AG04450 (cell line): Measurements from ENCODE around the gene RASSF5. TPM values are rescaled to one million over a fixed set of nuclear protein-coding genes. Genes with fewer than 3 reads are reported as not detected.

Experiments used
- CTCF ChIA-PET: fragments of 300-600, 350-600 bp; formaldehyde crosslinking; extraction: SDS; loops from one replicate; lab custom pipeline; 2022; ENCODE audit warnings: antibody characterized with exemption, inconsistent platforms; lab: Charles Lee
- POLR2A ChIA-PET: fragments of 350-600 bp; formaldehyde crosslinking; extraction: SDS; loops from one replicate; lab custom pipeline; 2021; ENCODE audit warnings: antibody characterized with exemption, inconsistent platforms; lab: Yijun Ruan, JAX
- DNase-seq: peaks from one replicate; pipeline ENCODE4 v3.0.0-alpha.2; 2011; ENCODE audit warnings: low read depth, low spot score
- H3K27ac ChIP-seq: one replicate; pipeline ENCODE4 v1.5.1; 2012; ENCODE audit warnings: low read depth, low read length, control low read depth
- H3K27me3 ChIP-seq: one replicate; pipeline ENCODE4 v1.6.0; 2012; ENCODE audit warnings: low read length; ENCODE audit not compliant: control insufficient read depth, insufficient read depth
- H3K4me3 ChIP-seq: 2 replicates; pipeline ENCODE4 v1.5.1; 2011; ENCODE audit warnings: mild to moderate bottlenecking, low read depth, low read length, control low read depth
- H3K9me3 ChIP-seq: 2 replicates; pipeline ENCODE4 v1.5.1; 2012; ENCODE audit warnings: low read length; ENCODE audit not compliant: control insufficient read depth, insufficient read depth
- CTCF ChIP-seq: IDR thresholded peaks from 2 replicates; pipeline ENCODE4 v1.5.1; 2011; ENCODE audit warnings: low read depth, low read length, control low read depth, inconsistent platforms
- polyA plus RNA-seq: library from polyadenylated mRNA; depleted of rRNA; stranded (reverse); fragments of >200 nt; gene quantifications from 2 replicates; pipeline ENCODE4 v1.2.3, GENCODE V29; 2011

The RASSF5 gene
- polyA plus RNA-seq, 1 experiment = 2.3 TPM

- no peak for DNase-seq
- Histone ChIP-seq H3K4me3 (no peak overlapping the region), H3K27me3 (peaks cover 4% of the 10 kb centered on the region), H3K9me3 (no peaks in the 10 kb centered on the region), H3K27ac (no peak overlapping the region)
- CTCF ChIA-PET = interaction anchor here (0.5 to 2.6 kb wide), 2 partner anchors 23 to 224 kb away, joined by 3 to 18 read pairs; no protein-coding TSS in a partner anchor
- no peak for TF ChIP-seq CTCF
- POLR2A ChIA-PET = no interaction called here
These were observed 13.8 kb downstream of the RASSF5 start for GRCh38 chr1:206521127-206521526.

- TF ChIP-seq CTCF = no peak
- ChIA-PET CTCF (interaction anchor here (1.1 to 2.6 kb wide), 3 partner anchors 23 to 62 kb away, joined by 3 to 18 read pairs (median 4); no protein-coding TSS in a partner anchor), POLR2A (no interaction called here)
- Histone ChIP-seq H3K9me3 (no peaks in the 10 kb centered on the region), H3K27ac (no peak overlapping the region), H3K27me3 (peaks cover 4% of the 10 kb centered on the region), H3K4me3 (no peak overlapping the region)
- no peak for DNase-seq
These were observed 14.5 kb downstream of the RASSF5 start for GRCh38 chr1:206521694-206522402.

GRCh38 chr1:206524739-206525364 lies 17.5 kb downstream of the RASSF5 start:
- TF ChIP-seq CTCF = no peak
- ChIA-PET POLR2A (no interaction called here), CTCF (interaction anchor here (1.5 kb wide), 1 partner anchor 20 kb away, joined by 6 read pairs; no protein-coding TSS in a partner anchor)
- peaks cover 7% of the 10 kb centered on the region for H3K27me3 ChIP-seq
- H3K9me3 ChIP-seq = no peaks in the 10 kb centered on the region
- no peak overlapping the region for H3K4me3 ChIP-seq
- no peak overlapping the region for H3K27ac ChIP-seq
- DNase-seq = no peak

GRCh38 chr1:206526064-206526911 lies 19.0 kb downstream of the RASSF5 start:
- Histone ChIP-seq H3K27ac (no peak overlapping the region), H3K9me3 (no peaks in the 10 kb centered on the region), H3K4me3 (no peak overlapping the region), H3K27me3 (peaks cover 7% of the 10 kb centered on the region)
- TF ChIP-seq CTCF = no peak
- CTCF ChIA-PET = interaction anchor here (1.5 kb wide), 1 partner anchor 19 kb away, joined by 6 read pairs; no protein-coding TSS in a partner anchor
- no peak for DNase-seq
- POLR2A ChIA-PET = no interaction called here
